Heart right ventricle (tissue), 16 donors: ENCODE results near the gene SRGAP2B. TPM values are rescaled to one million over a fixed set of nuclear protein-coding genes. Genes with fewer than 3 reads are reported as not detected.
"Not testable (repeated sequence)": the region's sequence is repeated elsewhere in the genome, so short reads cannot be mapped to it uniquely, and the experiment has no call there.

ENCODE experiments used
- ATAC-seq, 8 donors: fragments of 200-7000 bp; cut with Tn5 transposase; one replicate each; pipeline ENCODE4 v1.9.1; 2020; ENCODE audit warnings: mild to moderate bottlenecking in 8 of 8, moderate library complexity in 8 of 8, moderate number of reproducible peaks in 1 of 8
- DNase-seq, 2 donors: peaks; one replicate each; pipeline ENCODE4 v3.0.0-alpha.2; 2020
- H3K27ac ChIP-seq, 10 donors: fragments of 200-600 bp; sonication (generic) in 2 of 10; one replicate each; pipeline versions ENCODE4 v1.5.0 to v1.8.0; 2020 to 2022; ENCODE audit warnings: mild to moderate bottlenecking in 3 of 10
- H3K27me3 ChIP-seq, 7 donors: fragments of 200-600 bp; one replicate each; pipeline ENCODE4 v1.8.0; 2021 to 2022; ENCODE audit warnings: mild to moderate bottlenecking in 2 of 7
- H3K36me3 ChIP-seq, 9 donors: fragments of 200-600 bp; sonication (generic) in 1 of 9; one replicate each; pipeline versions ENCODE4 v1.5.0 to v1.8.0; 2020 to 2022; ENCODE audit warnings: mild to moderate bottlenecking in 2 of 9
- H3K4me1 ChIP-seq, 9 donors: fragments of 200-600 bp; sonication (generic) in 1 of 9; one replicate each; pipeline versions ENCODE4 v1.5.0 to v1.8.0; 2020 to 2022; ENCODE audit warnings: mild to moderate bottlenecking in 4 of 9
- H3K4me3 ChIP-seq, 10 donors: fragments of 200-600 bp; sonication (generic) in 2 of 10; one replicate each; pipeline versions ENCODE4 v1.5.0 to v1.8.0; 2020 to 2022; ENCODE audit warnings: mild to moderate bottlenecking in 7 of 10, moderate library complexity in 2 of 10
- H3K9me3 ChIP-seq, 11 donors: fragments of 200-600 bp in 10 of 11; sonication (generic) in 2 of 11; one replicate each; pipeline versions ENCODE4 v1.5.0 to v1.8.0; 2013 to 2022; ENCODE audit warnings: mild to moderate bottlenecking in 2 of 11, control low read depth in 1 of 11, moderate library complexity in 1 of 11
- WGBS, 2 donors: extraction: QIAGEN DNeasy Blood & Tissue Kit; methylation state at CpG; one replicate each; pipeline ENCODE4 v1.1.7; 2013; ENCODE audit warnings: inconsistent platforms in 1 of 2; 5-methylcytosine and 5-hydroxymethylcytosine counted together
- intact Hi-C, 10 donors: fragments of 100-400 bp; cut with DNase I; formaldehyde crosslinking; loops; one replicate each; pipeline versions ENCODE4 v1.11.1 to v1.14.2; 2022
- polyA plus RNA-seq, 2 donors: library from polyadenylated mRNA; stranded (reverse); fragments of 200-250 nt; gene quantifications; one replicate each; pipeline ENCODE4 v1.2.3, GENCODE V29; 2013
- total RNA-seq, 10 donors: library from RNA; stranded (reverse); fragmentation: NEBNext Ultra II Directional in 3 of 10; extraction: Animal tissue kit (Norgen Biotek cat#: 25700) in 3 of 10; gene quantifications; one replicate each; pipeline versions ENCODE4 v1.2.1 to v1.2.4, GENCODE V29; 2021 to 2023
- donor health status: Arrhythmogenic right ventricular cardiomyopathy.
- donor health status: ischemic (EF 13 %, LVEDD 7.1; RV severe dilation, severe dysfunction).
- donor health status: healthy with polysubstance abuse.
- donor health status: DM: no; HTN: yes; CAD: no.
- donor health status: DM: no; HTN: no; CAD: no.
- donor health status: ischemic (EF 25% LVEDD 6.9; RV normal size, moderate dysfunction).
- donor health status: ischemic (EF 25% LVEDD 5.7; RV mildly dilated, moderate dysfunction).
- donor health status: healthy.
- donor health status: DM: yes; HTN: yes; CAD: no.
- donor health status: Ischemic cardiomyopathy.
- donor health status: ischemic (EF 35%, LVEDD 5.7; RV mildly dilated, moderate dysfunction).
- donor health status: nonischemic (EF 11% LVEDD 7.7; RV severe dilation, severe dysfunction).
- donor health status: DM: yes; HTN: yes; CAD: no.
- donor health status: PGD.
- donor health status: ischemic (EF 29% LVEDD 5.4; RV normal size, mild dysfunction).
- donor health status: nonischemic (EF 23%, LVEDD 6.1; RV moderate dilation, normal function).

The SRGAP2B gene
- total and polyA plus RNA-seq, 12 donors = 3.5 to 14.0 (median 9.5) TPM

GRCh38 chr1:144986171-144986860, 108.8 kb downstream of the SRGAP2B start:
- H3K9me3 ChIP-seq, H3K4me3 ChIP-seq, H3K36me3 ChIP-seq, H3K4me1 ChIP-seq, DNase-seq, intact Hi-C loops, H3K27me3 ChIP-seq, H3K27ac ChIP-seq: not testable (repeated sequence)
- peak; percentile 80 to 95 (median 92) for ATAC-seq
- 56 to 67% methylated on average over 2 to 3 of the region's 7 CpGs for WGBS, 2 donors

GRCh38 chr1:144985550-144986170, 109.5 kb downstream of the SRGAP2B start:
- ATAC-seq = peak in 3 of 8 donors; percentile 29 to 61 (median 37)
- WGBS, 2 donors = 81 to 86% methylated on average over 3 to 4 of the region's 7 CpGs
- DNase-seq, H3K36me3 ChIP-seq, H3K4me1 ChIP-seq, H3K4me3 ChIP-seq, H3K27me3 ChIP-seq, H3K27ac ChIP-seq, intact Hi-C loops, H3K9me3 ChIP-seq: not testable (repeated sequence)

GRCh38 chr1:144982802-144983525, 112.2 kb downstream of the SRGAP2B start:
- H3K27ac ChIP-seq, H3K9me3 ChIP-seq, H3K4me1 ChIP-seq, H3K4me3 ChIP-seq, ATAC-seq, H3K27me3 ChIP-seq, DNase-seq, intact Hi-C loops, H3K36me3 ChIP-seq: not testable (repeated sequence)
- 71 to 100% methylated on average over 1 of the region's 6 CpGs for WGBS, 2 donors

GRCh38 chr1:144981157-144981556, 114.0 kb downstream of the SRGAP2B start:
- H3K27me3 ChIP-seq, intact Hi-C loops, H3K4me1 ChIP-seq, H3K4me3 ChIP-seq, DNase-seq, H3K9me3 ChIP-seq, ATAC-seq, H3K36me3 ChIP-seq, H3K27ac ChIP-seq: not testable (repeated sequence)
- WGBS, 2 donors = 100% methylated on average over 1 of the region's 4 CpGs

GRCh38 chr1:144979960-144980595, 115.0 kb downstream of the SRGAP2B start:
- WGBS, 2 donors = 53 to 59% methylated on average over 1 of the region's 5 CpGs
- H3K4me1 ChIP-seq, intact Hi-C loops, H3K4me3 ChIP-seq, H3K36me3 ChIP-seq, H3K9me3 ChIP-seq, H3K27ac ChIP-seq, H3K27me3 ChIP-seq, DNase-seq: not testable (repeated sequence)
- ATAC-seq = peak in 1 of 8 donors; percentile 21

GRCh38 chr1:144977856-144978255, 117.3 kb downstream of the SRGAP2B start:
- H3K27ac ChIP-seq, H3K27me3 ChIP-seq, H3K4me3 ChIP-seq, H3K9me3 ChIP-seq, H3K36me3 ChIP-seq, ATAC-seq, DNase-seq, intact Hi-C loops, H3K4me1 ChIP-seq: not testable (repeated sequence)
- WGBS, 2 donors = no CpG with 5 or more reads among the region's 2 CpGs

GRCh38 chr1:144971936-144972335, 123.2 kb downstream of the SRGAP2B start:
- H3K4me3 ChIP-seq, H3K36me3 ChIP-seq, intact Hi-C loops, DNase-seq, H3K27ac ChIP-seq, H3K9me3 ChIP-seq, H3K4me1 ChIP-seq, H3K27me3 ChIP-seq: not testable (repeated sequence)
- peak in 6 of 8 donors; percentile 15 to 50 (median 44) for ATAC-seq
- no CpG with 5 or more reads among the region's 3 CpGs for WGBS, 2 donors

- peaks cover 0 to 10% (median 0%) of the 10 kb centered on the region in 11 donors for H3K9me3 ChIP-seq
- H3K4me1 ChIP-seq, ATAC-seq, H3K4me3 ChIP-seq, H3K27me3 ChIP-seq, H3K27ac ChIP-seq, DNase-seq, H3K36me3 ChIP-seq, intact Hi-C loops: not testable (repeated sequence)
- WGBS, 2 donors = 79 to 82% methylated on average over 3 of the region's 3 CpGs
These were observed 128.6 kb downstream of the SRGAP2B start for GRCh38 chr1:144966488-144966887.

GRCh38 chr1:144964765-144965164, 130.4 kb downstream of the SRGAP2B start:
- H3K9me3 ChIP-seq, H3K4me3 ChIP-seq, intact Hi-C loops, H3K27ac ChIP-seq, H3K27me3 ChIP-seq, ATAC-seq, H3K4me1 ChIP-seq, H3K36me3 ChIP-seq, DNase-seq: not testable (repeated sequence)
- WGBS, 2 donors = 83 to 88% methylated on average over 7 to 12 of the region's 12 CpGs

GRCh38 chr1:144964186-144964585, 130.9 kb downstream of the SRGAP2B start:
- intact Hi-C loops, H3K27ac ChIP-seq, DNase-seq, H3K9me3 ChIP-seq, H3K27me3 ChIP-seq, H3K36me3 ChIP-seq, H3K4me3 ChIP-seq, H3K4me1 ChIP-seq: not testable (repeated sequence)
- ATAC-seq = peak in 2 of 8 donors; percentile 19 to 35
- WGBS, 2 donors = no CpG with 5 or more reads among the region's 1 CpG

- H3K4me1 ChIP-seq, H3K27ac ChIP-seq, DNase-seq, H3K27me3 ChIP-seq, H3K4me3 ChIP-seq, H3K9me3 ChIP-seq, H3K36me3 ChIP-seq, intact Hi-C loops: not testable (repeated sequence)
- ATAC-seq = peak in 6 of 8 donors; percentile 74 to 94 (median 88)
- 51 to 56% methylated on average over 3 of the region's 3 CpGs for WGBS, 2 donors
These were observed 131.6 kb downstream of the SRGAP2B start for GRCh38 chr1:144963571-144963970.
